Activated B cell treated with CpG ODN at 0.5 μM for 24 hours (primary cell): ENCODE results near the gene DUSP22. TPM values are rescaled to one million over a fixed set of nuclear protein-coding genes. Genes with fewer than 3 reads are reported as not detected.
"Not testable (repeated sequence)": the region's sequence is repeated elsewhere in the genome, so short reads cannot be mapped to it uniquely, and the experiment has no call there.

Experiments used
- ATAC-seq: fragments of 200-7000 bp; cut with Tn5 transposase; one replicate; pipeline ENCODE4 v1.10.0; 2021; ENCODE audit warnings: low read depth, mild to moderate bottlenecking, moderate library complexity
- CTCF ChIA-PET: fragments of 350-600 bp; sonication (Branson Sonifier 250); formaldehyde crosslinking; loops from one replicate; lab custom pipeline; 2021; ENCODE audit warnings: antibody characterized with exemption; lab: Charles Lee
- POLR2A ChIA-PET: fragments of 350-600 bp; sonication (Branson Sonifier 250); formaldehyde crosslinking; loops from one replicate; lab custom pipeline; 2021; ENCODE audit warnings: antibody characterized with exemption; lab: Charles Lee
- DNase-seq: peaks from one replicate; pipeline ENCODE4 v3.0.0; 2022
- H3K27ac Mint-ChIP-seq: one replicate; pipeline ENCODE4 v1.8.0; 2020; ENCODE audit warnings: mixed read lengths
- H3K27me3 Mint-ChIP-seq: one replicate; pipeline ENCODE4 v1.8.0; 2021; ENCODE audit warnings: mixed read lengths
- H3K36me3 Mint-ChIP-seq: one replicate; pipeline ENCODE4 v1.8.0; 2021; ENCODE audit warnings: low read depth, mixed read lengths
- H3K4me1 Mint-ChIP-seq: one replicate; pipeline ENCODE4 v1.8.0; 2021; ENCODE audit warnings: mixed read lengths
- H3K4me3 Mint-ChIP-seq: one replicate; pipeline ENCODE4 v1.8.0; 2020; ENCODE audit warnings: mild to moderate bottlenecking, mixed read lengths
- H3K9me3 Mint-ChIP-seq: one replicate; pipeline ENCODE4 v1.8.0; 2020; ENCODE audit warnings: mixed read lengths
- CTCF ChIP-seq: fragments of 200-600 bp; IDR thresholded peaks from one replicate; pipeline ENCODE4 v1.8.0; 2022; ENCODE audit warnings: antibody characterized with exemption, mild to moderate bottlenecking
- intact Hi-C: fragments of 100-400 bp; cut with micrococcal nuclease; formaldehyde crosslinking; loops from one replicate; pipeline ENCODE4 v1.15.1; 2024
- total RNA-seq: library from RNA; stranded (reverse); gene quantifications from 2 replicates; pipeline ENCODE4 v1.2.3, GENCODE V29; 2022

DUSP22 gene
- total RNA-seq, 1 donor from 2014 or later: 153 TPM

GRCh38 chr6:324116-324728 lies 31.9 kb downstream of the DUSP22 start:
- H3K4me1 Mint-ChIP-seq: peaks cover 8% of the 10 kb centered on the region
- intact Hi-C loops: no loop called here
- H3K4me3 Mint-ChIP-seq: no peak overlapping the region
- H3K27me3 Mint-ChIP-seq: no peaks in the 10 kb centered on the region
- H3K9me3 Mint-ChIP-seq: no peaks in the 10 kb centered on the region
- peaks cover 28% of the 10 kb centered on the region for H3K36me3 Mint-ChIP-seq
- ATAC-seq (no peak), DNase-seq (peak; percentile 10)
- ChIA-PET CTCF (no interaction called here), POLR2A (interaction anchor here (1.4 to 2.4 kb wide), 2 partner anchors 10 to 68 kb away, joined by 3 to 6 read pairs; partner anchors contain the start of gene IRF4)
- no peak overlapping the region for H3K27ac Mint-ChIP-seq
- no peak for TF ChIP-seq CTCF

DNA sequence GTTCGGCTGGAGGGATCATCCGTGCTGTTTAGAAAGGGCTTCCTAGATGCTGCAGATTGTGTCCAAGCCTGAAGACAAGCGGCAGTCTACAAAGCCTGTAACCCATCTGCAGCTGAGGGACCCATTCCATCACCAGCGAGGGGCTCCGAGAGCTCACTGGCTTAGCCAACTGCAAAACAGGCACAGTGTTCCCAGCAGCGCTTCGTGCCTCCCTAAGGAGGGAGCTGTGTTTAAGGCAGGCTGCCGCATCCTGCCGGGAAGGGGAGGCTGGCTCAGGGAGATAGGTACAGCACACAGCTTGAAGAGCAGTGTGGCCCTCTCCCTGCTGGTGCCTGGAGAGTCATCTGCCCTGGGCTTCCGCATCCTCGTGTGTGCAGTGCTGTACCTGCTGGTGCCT lies 32.4 kb downstream of the DUSP22 start:
- intact Hi-C loops: no loop called here
- ATAC-seq (no peak), DNase-seq (peak; percentile 15)
- CTCF ChIA-PET: no interaction called here
- Mint-ChIP-seq H3K4me1 (peaks cover 8% of the 10 kb centered on the region), H3K9me3 (no peaks in the 10 kb centered on the region), H3K27me3 (no peaks in the 10 kb centered on the region), H3K4me3 (no peak overlapping the region), H3K27ac (no peak overlapping the region), H3K36me3 (peaks cover 23% of the 10 kb centered on the region)
- no peak for TF ChIP-seq CTCF
- POLR2A ChIA-PET: interaction anchor here (0.5 to 2.4 kb wide), 3 partner anchors 10 to 83 kb away, joined by 3 to 7 read pairs (median 6); partner anchors contain the start of gene IRF4

DNA sequence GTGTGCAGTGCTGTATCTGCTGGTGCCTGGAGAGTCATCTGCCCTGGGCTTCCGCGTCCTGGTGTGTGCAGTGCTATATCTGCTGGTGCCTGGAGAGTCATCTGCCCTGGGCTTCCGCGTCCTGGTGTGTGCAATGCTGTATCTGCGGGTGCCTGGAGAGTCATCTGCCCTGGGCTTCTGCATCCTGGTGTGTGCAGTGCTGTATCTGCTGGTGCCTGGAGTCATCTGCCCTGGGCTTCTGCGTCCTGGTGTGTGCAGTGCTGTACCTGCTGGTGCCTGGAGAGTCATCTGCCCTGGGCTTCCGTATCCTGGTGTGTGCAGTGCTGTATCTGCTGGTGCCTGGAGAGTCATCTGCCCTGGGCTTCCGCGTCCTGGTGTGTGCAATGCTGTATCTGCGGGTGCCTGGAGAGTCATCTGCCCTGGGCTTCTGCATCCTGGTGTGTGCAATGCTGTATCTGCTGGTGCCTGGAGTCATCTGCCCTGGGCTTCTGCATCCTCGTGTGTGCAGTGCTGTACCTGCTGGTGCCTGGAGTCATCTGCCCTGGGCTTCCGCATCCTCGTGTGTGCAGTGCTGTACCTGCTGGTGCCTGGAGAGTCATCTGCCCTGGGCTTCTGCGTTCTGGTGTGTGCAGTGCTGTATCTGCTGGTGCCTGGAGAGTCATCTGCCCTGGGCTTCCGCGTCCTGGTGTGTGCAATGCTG lies 33.0 kb downstream of the DUSP22 start:
- CTCF ChIA-PET, ATAC-seq, intact Hi-C loops, H3K9me3 Mint-ChIP-seq, H3K27ac Mint-ChIP-seq, H3K4me3 Mint-ChIP-seq, H3K27me3 Mint-ChIP-seq, H3K4me1 Mint-ChIP-seq: not testable (repeated sequence)
- POLR2A ChIA-PET: interaction anchor here (0.5 kb wide), 1 partner anchor 82 kb away, joined by 7 read pairs; no protein-coding TSS in a partner anchor
- DNase-seq: peak; percentile 13
- peaks cover 18% of the 10 kb centered on the region for H3K36me3 Mint-ChIP-seq

- ATAC-seq, POLR2A ChIA-PET, intact Hi-C loops, CTCF ChIA-PET, H3K27ac Mint-ChIP-seq, H3K27me3 Mint-ChIP-seq, H3K9me3 Mint-ChIP-seq, H3K4me3 Mint-ChIP-seq, H3K4me1 Mint-ChIP-seq: not testable (repeated sequence)
- H3K36me3 Mint-ChIP-seq: peaks cover 18% of the 10 kb centered on the region
- DNase-seq: peak; percentile 7
Observed at GRCh38 chr6:326066-326465, 33.8 kb downstream of the DUSP22 start.

DNA sequence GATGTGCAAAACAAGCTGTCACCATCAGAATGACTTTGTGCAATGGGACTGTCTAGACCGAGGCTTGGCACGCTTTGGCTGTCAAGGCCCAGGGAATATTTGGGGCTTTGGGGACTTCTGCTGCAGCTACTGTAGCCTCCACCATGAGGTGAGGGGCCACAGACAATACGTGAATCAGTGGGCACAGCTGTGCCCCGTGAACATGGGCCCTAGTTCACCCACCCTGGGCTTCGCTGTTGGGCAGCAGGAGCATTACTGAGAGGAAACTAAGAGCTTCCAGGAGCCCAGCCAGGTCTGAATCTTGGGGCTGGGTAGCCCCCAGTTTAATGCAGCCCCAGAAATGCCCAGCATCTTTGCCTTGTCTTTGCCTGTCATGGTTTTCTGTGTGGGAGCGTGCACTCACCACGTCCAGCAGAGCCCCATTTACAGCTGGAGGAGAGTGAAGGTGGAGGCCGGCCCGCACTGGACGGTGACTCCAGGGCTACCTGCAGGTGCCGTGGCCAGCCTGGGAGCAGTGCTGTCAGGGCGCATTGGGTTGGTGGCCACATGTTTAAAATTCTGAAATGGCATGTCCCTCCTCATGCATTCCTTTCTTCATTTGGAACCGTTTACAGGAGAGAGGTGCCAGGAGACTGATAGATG lies 34.7 kb downstream of the DUSP22 start:
- ChIA-PET POLR2A (interaction anchor here (2.4 to 2.5 kb wide), 2 partner anchors 65 to 100 kb away, joined by 10 to 22 read pairs; partner anchors contain the start of gene IRF4), CTCF (no interaction called here)
- no peak overlapping the region for H3K27ac Mint-ChIP-seq
- TF ChIP-seq CTCF: no peak
- peaks cover 18% of the 10 kb centered on the region for H3K36me3 Mint-ChIP-seq
- H3K27me3 Mint-ChIP-seq: no peaks in the 10 kb centered on the region
- no peaks in the 10 kb centered on the region for H3K9me3 Mint-ChIP-seq
- peak; percentile 10 for DNase-seq
- peaks cover 8% of the 10 kb centered on the region for H3K4me1 Mint-ChIP-seq
- no peak overlapping the region for H3K4me3 Mint-ChIP-seq
- intact Hi-C loops: no loop called here
- ATAC-seq: no peak
